HG02759 (cell line): ENCODE results near the gene ABL1.

Source experiments
- ATAC-seq: cut with Tn5 transposase; IDR thresholded peaks from one replicate; pipeline ENCODE4 v1.9.1; 2021; ENCODE audit warnings: mild to moderate bottlenecking, moderate library complexity; ENCODE audit not compliant: unreplicated experiment

ABL1 gene

GRCh38 chr9:130913599-130914416, 78.8 kb downstream of the ABL1 start:
- ATAC-seq = no peak

GRCh38 chr9:130914417-130915095, 79.5 kb downstream of the ABL1 start:
- ATAC-seq = no peak

GRCh38 chr9:130915096-130915447, 80.0 kb downstream of the ABL1 start:
- ATAC-seq = no peak

- ATAC-seq = no peak
Observed at GRCh38 chr9:130917168-130917960, 82.3 kb downstream of the ABL1 start.

GRCh38 chr9:130918101-130918825, 83.2 kb downstream of the ABL1 start:
- no peak for ATAC-seq

- no peak for ATAC-seq
Observed at GRCh38 chr9:130918826-130919558, 83.9 kb downstream of the ABL1 start.

- ATAC-seq = no peak
Observed at GRCh38 chr9:130919559-130920145, 84.6 kb downstream of the ABL1 start.

- ATAC-seq = no peak
Observed at GRCh38 chr9:130920233-130920632, 85.2 kb downstream of the ABL1 start.

- ATAC-seq = no peak
Observed at GRCh38 chr9:130920762-130921299, 85.8 kb downstream of the ABL1 start.

GRCh38 chr9:130921300-130921988, 86.4 kb downstream of the ABL1 start:
- ATAC-seq = no peak

GRCh38 chr9:130921989-130922892, 87.2 kb downstream of the ABL1 start:
- no peak for ATAC-seq

GRCh38 chr9:130922893-130923610, 88.0 kb downstream of the ABL1 start:
- ATAC-seq = no peak

- ATAC-seq = no peak
Observed at GRCh38 chr9:130923611-130924447, 88.8 kb downstream of the ABL1 start.

- ATAC-seq = no peak
Observed at GRCh38 chr9:130924448-130924788, 89.4 kb downstream of the ABL1 start.

GRCh38 chr9:130925050-130925678, 90.1 kb downstream of the ABL1 start:
- ATAC-seq = no peak

GRCh38 chr9:130927338-130927737, 92.3 kb downstream of the ABL1 start:
- no peak for ATAC-seq
